Measurements from ENCODE around the gene FAM216A. TPM values are rescaled to one million over a fixed set of nuclear protein-coding genes. Genes with fewer than 3 reads are reported as not detected.

Gene FAM216A
- polyA plus RNA-seq, 2 donors = 3.8 to 4.5 TPM

DNA sequence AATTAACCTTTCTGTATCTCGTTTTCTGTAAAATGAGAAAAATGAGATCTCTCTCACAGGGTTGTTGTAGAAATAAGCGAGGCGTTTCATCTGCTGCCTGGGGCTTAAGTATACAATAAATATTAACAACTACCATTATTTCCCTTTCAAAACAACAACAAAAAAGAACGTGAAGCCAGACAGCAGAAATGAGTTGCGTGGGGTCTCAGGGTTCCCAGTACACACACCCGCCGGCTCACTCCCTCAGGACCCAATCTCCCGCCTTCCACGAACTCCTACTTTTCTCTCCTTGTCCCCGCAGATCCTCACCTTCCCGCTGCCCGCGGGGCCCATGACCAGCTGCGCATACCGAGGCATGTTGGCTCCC, 815 bp upstream of the FAM216A start:
- 0 to 1% methylated on average over 15 of the region's 15 CpGs for WGBS, 2 donors
- peak overlapping the region; percentile 65 to 66 for H3K27ac ChIP-seq (ENCODE audit: low read depth in 2 of 2, low read length in 1 of 2)

DNA sequence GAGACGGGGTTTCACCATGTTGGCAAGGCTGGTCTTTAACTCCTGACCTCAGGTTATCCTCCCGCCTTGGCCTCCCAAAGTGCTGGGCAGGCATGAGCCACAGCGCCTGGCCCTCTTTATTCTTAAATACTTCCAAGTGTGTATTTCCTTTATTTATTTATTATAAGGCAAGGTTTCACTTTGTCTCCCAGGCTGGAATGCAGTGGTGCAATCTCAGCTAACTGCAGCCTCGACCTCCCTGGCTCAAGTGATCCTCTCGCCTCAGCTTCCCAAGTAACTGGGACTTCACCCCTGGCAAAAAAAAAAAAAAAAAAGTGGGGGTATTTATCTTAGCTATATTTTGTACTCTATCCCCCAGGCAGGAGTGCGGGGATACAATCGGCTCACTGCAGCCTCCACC, 6.8 kb downstream of the FAM216A start:
- Histone ChIP-seq H3K27me3 (ENCODE audit: control insufficient read depth in 1 of 2, insufficient read depth in 2 of 2, low read length in 2 of 2) (no peaks in the 10 kb centered on the region), H3K27ac (ENCODE audit: low read depth in 2 of 2, low read length in 1 of 2) (no peak overlapping the region), H3K9me3 (ENCODE audit: control insufficient read depth in 2 of 2, insufficient read depth in 1 of 2, low read depth in 1 of 2, low read length in 1 of 2) (no peaks in the 10 kb centered on the region), H3K36me3 (ENCODE audit: control insufficient read depth in 2 of 2, insufficient read depth in 2 of 2, low read length in 1 of 2) (no peaks in the 10 kb centered on the region), H3K4me3 (ENCODE audit: low read depth in 1 of 2, low read length in 2 of 2) (no peak overlapping the region), H3K4me1 (ENCODE audit: control insufficient read depth in 2 of 2, insufficient read depth in 2 of 2, low read length in 1 of 2) (no peaks in the 10 kb centered on the region)
- WGBS, 2 donors = 94 to 96% methylated on average over 7 of the region's 7 CpGs

More for the DNA sequence above, 815 bp upstream of the FAM216A start:
- H3K9me3 ChIP-seq (ENCODE audit: control insufficient read depth in 2 of 2, insufficient read depth in 1 of 2, low read depth in 1 of 2, low read length in 1 of 2) = no peaks in the 10 kb centered on the region
- no peaks in the 10 kb centered on the region for H3K27me3 ChIP-seq (ENCODE audit: control insufficient read depth in 1 of 2, insufficient read depth in 2 of 2, low read length in 2 of 2)
- peaks cover 0 to 11% of the 10 kb centered on the region in 2 donors for H3K4me1 ChIP-seq (ENCODE audit: control insufficient read depth in 2 of 2, insufficient read depth in 2 of 2, low read length in 1 of 2)
- H3K36me3 ChIP-seq (ENCODE audit: control insufficient read depth in 2 of 2, insufficient read depth in 2 of 2, low read length in 1 of 2) = peaks cover 4 to 5% of the 10 kb centered on the region in 2 donors
- H3K4me3 ChIP-seq (ENCODE audit: low read depth in 1 of 2, low read length in 2 of 2) = peak overlapping the region; percentile 63 to 72

DNA sequence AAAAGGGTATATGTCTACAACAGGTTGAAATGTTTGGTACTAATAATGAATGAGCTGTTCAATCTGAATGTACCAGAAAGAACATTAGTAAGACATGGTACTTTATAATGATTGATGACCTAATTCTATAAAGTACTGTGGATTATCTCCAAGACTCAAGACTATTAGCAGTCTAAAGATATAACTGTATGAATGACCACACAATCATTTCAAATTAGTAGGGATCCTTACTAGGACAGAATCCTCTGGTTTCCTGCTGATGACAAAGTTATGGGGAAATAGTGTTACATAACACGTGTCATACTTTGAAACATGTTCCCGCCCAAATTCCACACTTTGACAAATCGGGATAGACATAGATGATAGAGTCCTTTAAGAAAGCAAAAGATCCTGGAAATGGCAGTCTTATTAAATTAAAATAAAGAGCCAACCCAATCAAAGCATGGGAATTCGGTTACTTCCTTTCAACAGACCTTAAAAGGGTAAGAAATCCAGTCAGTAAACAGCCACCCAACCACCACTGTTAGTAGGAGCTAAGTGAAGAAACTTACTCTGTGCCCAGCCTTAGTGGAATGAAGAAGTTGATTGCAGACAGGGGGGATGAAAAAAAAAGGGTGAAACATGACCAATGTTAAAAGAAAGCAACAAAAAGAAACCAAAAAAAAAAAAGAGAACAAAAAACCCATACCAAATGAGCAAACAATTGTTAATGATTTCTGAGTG, 30.5 kb downstream of the FAM216A start:
- Histone ChIP-seq H3K4me1 (ENCODE audit: control insufficient read depth in 2 of 2, insufficient read depth in 2 of 2, low read length in 1 of 2) (no peaks in the 10 kb centered on the region), H3K4me3 (ENCODE audit: low read depth in 1 of 2, low read length in 2 of 2) (no peak overlapping the region), H3K27me3 (ENCODE audit: control insufficient read depth in 1 of 2, insufficient read depth in 2 of 2, low read length in 2 of 2) (no peaks in the 10 kb centered on the region), H3K36me3 (ENCODE audit: control insufficient read depth in 2 of 2, insufficient read depth in 2 of 2, low read length in 1 of 2) (peaks cover 0 to 2% of the 10 kb centered on the region in 2 donors), H3K9me3 (ENCODE audit: control insufficient read depth in 2 of 2, insufficient read depth in 1 of 2, low read depth in 1 of 2, low read length in 1 of 2) (no peaks in the 10 kb centered on the region), H3K27ac (ENCODE audit: low read depth in 2 of 2, low read length in 1 of 2) (peak overlapping the region in 1 of 2 donors; percentile 41)
- WGBS, 2 donors = 52 to 56% methylated on average over 4 of the region's 4 CpGs

DNA sequence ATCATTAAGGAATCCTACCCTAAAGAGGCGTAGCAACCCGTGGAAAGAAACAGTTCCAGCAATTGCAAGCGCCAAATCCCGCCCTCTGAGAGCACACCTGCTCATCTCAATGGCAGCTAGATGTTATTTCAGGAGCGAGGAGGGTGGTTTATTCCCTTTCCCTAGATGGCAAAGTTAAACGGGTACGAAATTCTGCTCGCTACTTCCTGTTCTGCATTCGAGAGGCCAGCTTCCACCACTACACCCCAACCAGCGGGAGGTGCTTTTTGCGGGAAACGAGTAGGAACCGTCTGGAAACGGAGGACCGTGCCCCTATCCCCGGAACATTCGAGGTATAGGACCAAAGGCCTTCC, 32.7 kb downstream of the FAM216A start:
- Histone ChIP-seq H3K9me3 (ENCODE audit: control insufficient read depth in 2 of 2, insufficient read depth in 1 of 2, low read depth in 1 of 2, low read length in 1 of 2) (no peaks in the 10 kb centered on the region), H3K27me3 (ENCODE audit: control insufficient read depth in 1 of 2, insufficient read depth in 2 of 2, low read length in 2 of 2) (no peaks in the 10 kb centered on the region)
- 0% methylated on average over 17 of the region's 17 CpGs for WGBS, 2 donors

DNA sequence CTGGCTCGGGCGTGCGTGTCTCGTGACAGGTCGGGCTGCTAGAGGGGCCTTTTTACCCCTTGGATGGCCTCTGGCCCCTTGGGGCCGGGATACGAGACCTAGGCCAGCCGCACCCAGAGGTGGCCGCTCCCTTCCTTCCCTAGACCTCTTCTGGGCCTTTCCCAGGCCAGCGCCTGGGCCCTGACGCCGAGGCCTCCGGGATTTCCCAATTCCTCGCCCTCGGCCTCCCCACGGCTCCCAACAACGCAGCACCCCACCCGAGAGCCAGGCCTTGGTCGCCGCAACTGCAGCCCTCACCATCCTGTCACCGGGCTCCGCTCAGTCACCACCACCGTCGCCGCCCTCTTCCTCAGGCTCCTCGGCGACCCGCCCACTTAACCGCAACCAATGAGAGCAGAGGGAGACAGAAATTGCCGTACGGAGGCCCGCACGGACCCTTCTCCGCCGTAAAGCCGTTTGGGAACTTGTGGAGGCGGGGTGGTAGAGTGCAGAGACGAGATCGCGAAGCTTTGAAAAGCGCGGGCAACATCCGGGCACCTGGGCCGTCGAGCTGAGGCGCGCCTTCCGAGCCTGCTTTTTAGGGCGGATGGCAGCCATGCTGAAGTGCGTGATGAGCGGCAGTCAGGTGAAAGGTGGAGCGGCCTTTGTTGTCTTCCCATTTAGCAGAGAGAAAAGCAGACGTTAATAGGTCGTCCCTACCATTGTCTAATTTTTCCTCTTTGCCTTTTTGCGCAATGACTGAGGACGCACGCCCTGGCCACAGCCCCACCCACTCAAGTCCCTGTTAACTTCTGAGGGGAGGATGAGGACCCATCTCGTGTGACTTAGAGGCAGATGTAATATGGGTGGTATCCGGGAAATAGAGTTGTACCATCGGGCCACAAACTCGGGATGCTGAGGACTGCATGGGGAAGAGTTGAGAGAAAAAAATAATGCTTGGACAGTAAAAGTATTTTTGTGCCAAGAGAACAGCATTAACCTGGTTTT, 33.4 kb downstream of the FAM216A start, which contains the start of the genes RAD9B and VPS29:
RAD9B (plus strand) TSS at position 580 of the 987 bp plus-strand sequence; CDS start at position 587, 7 bp downstream.
VPS29 (minus strand) TSS at position 360 of the 987 bp plus-strand sequence; CDS start at position 300, 60 bp downstream.
- peak within 1 kb of the TSS; percentile 97 to 98 for H3K27ac ChIP-seq (ENCODE audit: low read depth in 2 of 2, low read length in 1 of 2)
- H3K27me3 ChIP-seq (ENCODE audit: control insufficient read depth in 1 of 2, insufficient read depth in 2 of 2, low read length in 2 of 2) = no peaks in the 10 kb centered on the region
- H3K36me3 ChIP-seq (ENCODE audit: control insufficient read depth in 2 of 2, insufficient read depth in 2 of 2, low read length in 1 of 2) = no peaks in the 10 kb centered on the region
- H3K9me3 ChIP-seq (ENCODE audit: control insufficient read depth in 2 of 2, insufficient read depth in 1 of 2, low read depth in 1 of 2, low read length in 1 of 2) = no peaks in the 10 kb centered on the region
- H3K4me3 ChIP-seq (ENCODE audit: low read depth in 1 of 2, low read length in 2 of 2) = peak within 1 kb of the TSS; percentile 95 to 99
- no peaks in the 10 kb centered on the region for H3K4me1 ChIP-seq (ENCODE audit: control insufficient read depth in 2 of 2, insufficient read depth in 2 of 2, low read length in 1 of 2)
- 9% methylated on average over 61 of the region's 61 CpGs for WGBS, 2 donors

More for the DNA sequence above, 32.7 kb downstream of the FAM216A start:
- H3K4me1 ChIP-seq (ENCODE audit: control insufficient read depth in 2 of 2, insufficient read depth in 2 of 2, low read length in 1 of 2) = no peaks in the 10 kb centered on the region
- H3K36me3 ChIP-seq (ENCODE audit: control insufficient read depth in 2 of 2, insufficient read depth in 2 of 2, low read length in 1 of 2) = no peaks in the 10 kb centered on the region
- peak overlapping the region; percentile 95 to 99 for H3K4me3 ChIP-seq (ENCODE audit: low read depth in 1 of 2, low read length in 2 of 2)
- peak overlapping the region; percentile 97 to 98 for H3K27ac ChIP-seq (ENCODE audit: low read depth in 2 of 2, low read length in 1 of 2)

DNA sequence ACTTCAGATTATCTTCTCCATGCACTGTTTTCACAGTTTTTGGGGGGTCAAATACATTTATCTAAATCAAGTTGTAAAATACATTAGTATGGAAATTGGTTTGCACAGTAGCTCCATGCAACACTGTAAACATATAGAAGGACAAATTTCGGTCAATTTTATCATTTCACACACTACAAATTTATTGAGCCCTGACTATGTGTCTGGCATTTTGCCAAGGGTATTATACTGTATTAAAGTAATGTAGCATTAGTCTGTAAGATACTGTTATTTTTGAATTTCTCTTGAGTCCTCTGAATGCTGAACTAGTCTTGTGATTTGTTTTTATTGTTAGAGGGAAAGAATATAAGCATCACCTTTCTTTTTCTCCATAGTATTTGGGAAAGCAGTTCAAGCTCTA, 34.8 kb downstream of the FAM216A start:
- H3K4me1 ChIP-seq (ENCODE audit: control insufficient read depth in 2 of 2, insufficient read depth in 2 of 2, low read length in 1 of 2) = no peaks in the 10 kb centered on the region
- H3K36me3 ChIP-seq (ENCODE audit: control insufficient read depth in 2 of 2, insufficient read depth in 2 of 2, low read length in 1 of 2) = no peaks in the 10 kb centered on the region
- no peak overlapping the region for H3K27ac ChIP-seq (ENCODE audit: low read depth in 2 of 2, low read length in 1 of 2)
- no peak overlapping the region for H3K4me3 ChIP-seq (ENCODE audit: low read depth in 1 of 2, low read length in 2 of 2)
- no peaks in the 10 kb centered on the region for H3K27me3 ChIP-seq (ENCODE audit: control insufficient read depth in 1 of 2, insufficient read depth in 2 of 2, low read length in 2 of 2)
- WGBS, 2 donors = 69 to 80% methylated on average over 1 of the region's 1 CpG
- H3K9me3 ChIP-seq (ENCODE audit: control insufficient read depth in 2 of 2, insufficient read depth in 1 of 2, low read depth in 1 of 2, low read length in 1 of 2) = no peaks in the 10 kb centered on the region

DNA sequence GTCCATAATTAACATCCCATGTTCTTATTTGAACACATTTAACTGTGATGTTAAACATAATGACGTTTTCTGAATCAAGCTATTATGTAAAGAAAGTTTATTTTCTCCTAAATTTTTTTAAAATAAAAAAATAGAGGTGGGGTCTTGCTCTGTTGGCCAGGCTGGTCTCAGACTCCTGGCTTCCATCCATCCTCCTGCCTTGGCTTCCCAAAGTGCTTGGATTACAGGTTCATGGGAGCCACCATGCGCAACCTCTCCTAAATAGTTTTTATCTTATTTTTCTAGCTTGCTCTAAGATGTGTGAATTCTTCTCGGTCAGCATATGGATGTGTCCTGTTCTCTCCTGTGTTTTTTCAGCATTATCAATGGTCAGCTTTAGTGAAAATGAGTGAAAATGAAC, 36.7 kb downstream of the FAM216A start:
- Histone ChIP-seq H3K9me3 (ENCODE audit: control insufficient read depth in 2 of 2, insufficient read depth in 1 of 2, low read depth in 1 of 2, low read length in 1 of 2) (no peaks in the 10 kb centered on the region), H3K4me3 (ENCODE audit: low read depth in 1 of 2, low read length in 2 of 2) (no peak overlapping the region), H3K27ac (ENCODE audit: low read depth in 2 of 2, low read length in 1 of 2) (no peak overlapping the region), H3K27me3 (ENCODE audit: control insufficient read depth in 1 of 2, insufficient read depth in 2 of 2, low read length in 2 of 2) (no peaks in the 10 kb centered on the region), H3K4me1 (ENCODE audit: control insufficient read depth in 2 of 2, insufficient read depth in 2 of 2, low read length in 1 of 2) (no peaks in the 10 kb centered on the region), H3K36me3 (ENCODE audit: control insufficient read depth in 2 of 2, insufficient read depth in 2 of 2, low read length in 1 of 2) (no peaks in the 10 kb centered on the region)
- 79 to 81% methylated on average over 3 of the region's 3 CpGs for WGBS, 2 donors

DNA sequence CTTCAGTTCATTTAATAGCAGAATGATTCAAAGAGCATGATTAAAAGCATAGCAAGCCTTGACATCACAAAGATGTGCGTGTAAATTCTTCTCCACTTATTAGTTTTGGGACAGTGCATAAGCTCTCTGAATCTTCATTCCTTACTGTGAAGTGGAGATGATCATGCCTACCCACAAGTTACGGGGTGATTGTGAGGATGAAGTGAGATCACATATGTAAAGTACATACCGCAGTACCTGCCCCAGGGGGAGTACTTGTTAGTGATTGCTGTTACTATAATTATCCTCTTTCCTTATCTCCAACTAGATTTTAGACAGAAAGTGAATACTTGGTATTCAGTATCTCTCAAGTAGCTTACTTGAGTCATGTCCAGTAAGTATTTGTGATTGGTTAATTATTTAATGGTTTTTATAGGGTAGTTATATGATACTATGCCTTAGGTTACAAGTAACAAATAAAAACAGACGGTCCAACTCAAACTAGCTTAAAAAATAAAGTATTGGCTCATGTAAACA, 39.5 kb downstream of the FAM216A start:
- H3K9me3 ChIP-seq (ENCODE audit: control insufficient read depth in 2 of 2, insufficient read depth in 1 of 2, low read depth in 1 of 2, low read length in 1 of 2) = no peaks in the 10 kb centered on the region
- no peaks in the 10 kb centered on the region for H3K36me3 ChIP-seq (ENCODE audit: control insufficient read depth in 2 of 2, insufficient read depth in 2 of 2, low read length in 1 of 2)
- no peak overlapping the region for H3K4me3 ChIP-seq (ENCODE audit: low read depth in 1 of 2, low read length in 2 of 2)
- WGBS, 2 donors = 90 to 92% methylated on average over 4 of the region's 4 CpGs
- no peaks in the 10 kb centered on the region for H3K4me1 ChIP-seq (ENCODE audit: control insufficient read depth in 2 of 2, insufficient read depth in 2 of 2, low read length in 1 of 2)
- no peaks in the 10 kb centered on the region for H3K27me3 ChIP-seq (ENCODE audit: control insufficient read depth in 1 of 2, insufficient read depth in 2 of 2, low read length in 2 of 2)
- H3K27ac ChIP-seq (ENCODE audit: low read depth in 2 of 2, low read length in 1 of 2) = no peak overlapping the region

DNA sequence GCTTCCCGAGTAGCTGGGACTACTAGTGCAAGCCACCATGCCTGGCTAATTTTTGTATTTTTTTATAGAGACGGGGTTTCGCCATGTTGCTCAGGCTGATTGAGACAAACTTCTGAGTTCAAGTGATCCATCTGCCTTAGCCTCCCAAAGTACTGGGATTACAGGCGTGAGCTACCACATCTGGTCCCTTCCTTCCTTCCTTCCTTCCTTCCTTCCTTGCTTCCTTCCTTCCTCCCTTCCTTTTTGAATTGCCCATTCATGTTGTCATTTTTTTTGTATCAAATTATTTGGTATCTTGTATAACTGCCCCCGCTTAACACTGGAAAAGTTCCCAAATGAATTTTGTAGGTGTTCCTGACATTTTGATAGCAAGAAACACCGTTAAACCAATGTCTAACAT, 45.2 kb downstream of the FAM216A start:
- Histone ChIP-seq H3K9me3 (ENCODE audit: control insufficient read depth in 2 of 2, insufficient read depth in 1 of 2, low read depth in 1 of 2, low read length in 1 of 2) (no peaks in the 10 kb centered on the region), H3K27me3 (ENCODE audit: control insufficient read depth in 1 of 2, insufficient read depth in 2 of 2, low read length in 2 of 2) (no peaks in the 10 kb centered on the region), H3K36me3 (ENCODE audit: control insufficient read depth in 2 of 2, insufficient read depth in 2 of 2, low read length in 1 of 2) (no peaks in the 10 kb centered on the region), H3K4me1 (ENCODE audit: control insufficient read depth in 2 of 2, insufficient read depth in 2 of 2, low read length in 1 of 2) (no peaks in the 10 kb centered on the region), H3K27ac (ENCODE audit: low read depth in 2 of 2, low read length in 1 of 2) (no peak overlapping the region), H3K4me3 (ENCODE audit: low read depth in 1 of 2, low read length in 2 of 2) (no peak overlapping the region)
- 76 to 80% methylated on average over 6 of the region's 6 CpGs for WGBS, 2 donors
